Measurements from ENCODE around the gene BCORL1. TPM values are rescaled to one million over a fixed set of nuclear protein-coding genes. Genes with fewer than 3 reads are reported as not detected.

BCORL1 gene
- total and polyA plus RNA-seq, 2 experiments from 2014 or later = 3.4 to 9.2 TPM

- no peaks in the 10 kb centered on the region for H4K20me1 ChIP-seq (ENCODE audit: insufficient read depth, poor library complexity, severe bottlenecking)
- no peaks in the 10 kb centered on the region for H3K27me3 ChIP-seq
- H3K36me3 ChIP-seq (replicated peaks; ENCODE audit: insufficient read depth, low read depth) = no peaks in the 10 kb centered on the region
- H3K79me2 ChIP-seq = no peaks in the 10 kb centered on the region
- no peak overlapping the region for H3K4me3 ChIP-seq
- 40% methylated on average over 24 of the region's 26 CpGs for WGBS (ENCODE audit: low lambda C conversion rate, missing lambda C conversion rate)
- H3K9me2 ChIP-seq (replicated peaks; ENCODE audit: insufficient read depth) = no peaks in the 10 kb centered on the region
- H2AFZ ChIP-seq = peak overlapping the region; percentile 56
- TF ChIP-seq EZH2phosphoT487 (IDR thresholded peaks at IDR 0.05; ENCODE audit: low read depth, severe bottlenecking, unreplicated experiment) = no peak
- TF ChIP-seq EZH2 (IDR thresholded peaks at IDR 0.05; ENCODE audit: borderline replicate concordance) = no peak
- TF ChIP-seq CTCF (IDR thresholded peaks at IDR 0.05; ENCODE audit: poor library complexity) = no peak
- H3K4me1 ChIP-seq (ENCODE audit: insufficient read depth) = no peaks in the 10 kb centered on the region
- H3K4me2 ChIP-seq = peak overlapping the region; percentile 67
- H3K9me3 ChIP-seq (ENCODE audit: low read depth) = no peaks in the 10 kb centered on the region
- peak; percentile 80 for DNase-seq (ENCODE audit: low spot score)
- H3K27ac ChIP-seq = peak overlapping the region; percentile 60
Observed at GRCh38 chrX:129961180-129962083, 21.0 kb upstream of the BCORL1 start.

- H3K4me2 ChIP-seq = no peak overlapping the region
- 64% methylated on average over 6 of the region's 8 CpGs for WGBS (ENCODE audit: low lambda C conversion rate, missing lambda C conversion rate)
Observed at GRCh38 chrX:129963729-129964128, 18.7 kb upstream of the BCORL1 start.

GRCh38 chrX:129965166-129965565, 17.3 kb upstream of the BCORL1 start:
- no peaks in the 10 kb centered on the region for H3K9me2 ChIP-seq (replicated peaks; ENCODE audit: insufficient read depth)
- H3K79me2 ChIP-seq = no peaks in the 10 kb centered on the region
- no peak overlapping the region for H3K27ac ChIP-seq
- WGBS (ENCODE audit: low lambda C conversion rate, missing lambda C conversion rate) = 79% methylated on average over 6 of the region's 6 CpGs
- H3K9me3 ChIP-seq (ENCODE audit: low read depth) = no peaks in the 10 kb centered on the region
- H4K20me1 ChIP-seq (ENCODE audit: insufficient read depth, poor library complexity, severe bottlenecking) = no peaks in the 10 kb centered on the region
- H3K36me3 ChIP-seq (replicated peaks; ENCODE audit: insufficient read depth, low read depth) = no peaks in the 10 kb centered on the region
- no peaks in the 10 kb centered on the region for H3K4me1 ChIP-seq (ENCODE audit: insufficient read depth)
- H2AFZ ChIP-seq = no peak overlapping the region
- H3K4me3 ChIP-seq = no peak overlapping the region
- H3K27me3 ChIP-seq = no peaks in the 10 kb centered on the region
- H3K4me2 ChIP-seq = no peak overlapping the region
- DNase-seq (ENCODE audit: low spot score) = no peak
- TF ChIP-seq EZH2 (IDR thresholded peaks at IDR 0.05; ENCODE audit: borderline replicate concordance) (no peak), EZH2phosphoT487 (IDR thresholded peaks at IDR 0.05; ENCODE audit: low read depth, severe bottlenecking, unreplicated experiment) (no peak), CTCF (IDR thresholded peaks at IDR 0.05; ENCODE audit: poor library complexity) (no peak)

More at GRCh38 chrX:129963729-129964128, 18.7 kb upstream of the BCORL1 start:
- no peaks in the 10 kb centered on the region for H3K27me3 ChIP-seq
- H3K4me3 ChIP-seq = no peak overlapping the region
- H3K9me3 ChIP-seq (ENCODE audit: low read depth) = no peaks in the 10 kb centered on the region
- H3K79me2 ChIP-seq = no peaks in the 10 kb centered on the region
- no peak overlapping the region for H2AFZ ChIP-seq
- H4K20me1 ChIP-seq (ENCODE audit: insufficient read depth, poor library complexity, severe bottlenecking) = no peaks in the 10 kb centered on the region
- no peaks in the 10 kb centered on the region for H3K4me1 ChIP-seq (ENCODE audit: insufficient read depth)
- no peaks in the 10 kb centered on the region for H3K36me3 ChIP-seq (replicated peaks; ENCODE audit: insufficient read depth, low read depth)
- no peak for DNase-seq (ENCODE audit: low spot score)
- TF ChIP-seq EZH2phosphoT487 (IDR thresholded peaks at IDR 0.05; ENCODE audit: low read depth, severe bottlenecking, unreplicated experiment) (no peak), CTCF (IDR thresholded peaks at IDR 0.05; ENCODE audit: poor library complexity) (no peak), EZH2 (IDR thresholded peaks at IDR 0.05; ENCODE audit: borderline replicate concordance) (no peak)
- H3K9me2 ChIP-seq (replicated peaks; ENCODE audit: insufficient read depth) = no peaks in the 10 kb centered on the region
- no peak overlapping the region for H3K27ac ChIP-seq

Measured in hepatocyte (in vitro differentiated cells).